GM12878 (cell line): ENCODE data around the gene LIN7A. TPM values are rescaled to one million over a fixed set of nuclear protein-coding genes. Genes with fewer than 3 reads are reported as not detected.
A peak's percentile ranks its signal among the peaks of the same experiment; 100 is the strongest.

Experiments used
- ATF2 ChIP-seq: IDR thresholded peaks from 2 replicates; pipeline ENCODE4 v1.6.1; 2012; ENCODE audit warnings: low read length, inconsistent platforms
- ATF3 ChIP-seq: IDR thresholded peaks from 2 replicates; pipeline ENCODE4 v1.6.1; 2011; ENCODE audit warnings: low read depth, mild to moderate bottlenecking, low read length, moderate library complexity, borderline replicate concordance; ENCODE audit errors: extremely low read depth
- BCL11A ChIP-seq: IDR thresholded peaks from 2 replicates; pipeline ENCODE4 v1.6.1; 2011; ENCODE audit warnings: low read depth, low read length
- BRCA1 ChIP-seq: IDR thresholded peaks from 2 replicates; pipeline ENCODE4 v1.6.1; 2011; ENCODE audit warnings: low read depth, low read length, improper control_type of control experiment
- CBX3 ChIP-seq: fragments of 200-600 bp; sonication (generic); IDR thresholded peaks from 2 replicates; pipeline ENCODE4 v1.6.1; 2016; ENCODE audit warnings: low read depth, borderline replicate concordance
- E2F4 ChIP-seq: IDR thresholded peaks from 2 replicates; pipeline ENCODE4 v1.6.1; 2012; ENCODE audit warnings: low read depth, low read length, improper control_type of control experiment
- EZH2 ChIP-seq: IDR thresholded peaks from 2 replicates; pipeline ENCODE4 v1.6.1; 2012; ENCODE audit warnings: low read depth, mild to moderate bottlenecking, control low read depth, inconsistent platforms, low read length, borderline replicate concordance; ENCODE audit not compliant: control insufficient read depth
- FOXK2 ChIP-seq: fragments of 450-650 bp; IDR thresholded peaks from 2 replicates; pipeline ENCODE4 v1.6.1; 2017; ENCODE audit warnings: mild to moderate bottlenecking, moderate library complexity
- HDAC6 ChIP-seq: fragments of 200-600 bp; sonication (generic); IDR thresholded peaks from one replicate; pipeline ENCODE4 v1.8.0; 2017; ENCODE audit warnings: antibody characterized with exemption; ENCODE audit not compliant: unreplicated experiment
- KAT2A ChIP-seq: conservative IDR thresholded peaks from 2 replicates; pipeline ENCODE4 v1.6.1; 2011; ENCODE audit warnings: low read depth, low read length; ENCODE audit not compliant: control insufficient read depth
- KLF5 ChIP-seq: fragments of 450-650 bp; IDR thresholded peaks from 2 replicates; pipeline ENCODE4 v1.6.1; 2014; ENCODE audit warnings: mild to moderate bottlenecking; ENCODE audit not compliant: partially characterized antibody
- LARP7 ChIP-seq: fragments of 450-650 bp; IDR thresholded peaks from 2 replicates; pipeline ENCODE4 v1.6.1; 2017; ENCODE audit warnings: mild to moderate bottlenecking
- MEF2B ChIP-seq: fragments of 450-650 bp; IDR thresholded peaks from 2 replicates; pipeline ENCODE4 v1.6.1; 2018; ENCODE audit warnings: mild to moderate bottlenecking, moderate library complexity; ENCODE audit not compliant: partially characterized antibody, poor library complexity, severe bottlenecking
- MYB ChIP-seq: fragments of 150-350 bp; IDR thresholded peaks from 2 replicates; pipeline ENCODE4 v1.6.1; 2014; ENCODE audit warnings: mild to moderate bottlenecking, low read depth, low read length, borderline replicate concordance
- NFYA ChIP-seq: IDR thresholded peaks from 2 replicates; pipeline ENCODE4 v1.6.1; 2011; ENCODE audit warnings: low read depth, mild to moderate bottlenecking, low read length, improper control_type of control experiment, borderline replicate concordance
- NR2C1 ChIP-seq: fragments of 450-650 bp; IDR thresholded peaks from 2 replicates; pipeline ENCODE4 v1.6.1; 2017; ENCODE audit warnings: antibody characterized with exemption, mild to moderate bottlenecking, moderate library complexity
- PAX8 ChIP-seq: fragments of 450-650 bp; IDR thresholded peaks from 2 replicates; pipeline ENCODE4 v1.6.1; 2017; ENCODE audit warnings: mild to moderate bottlenecking, moderate library complexity
- PKNOX1 ChIP-seq: fragments of 450-650 bp; IDR thresholded peaks from 2 replicates; pipeline ENCODE4 v1.6.1; 2016; ENCODE audit warnings: mild to moderate bottlenecking
- POLR2AphosphoS2 ChIP-seq: IDR thresholded peaks from 2 replicates; pipeline ENCODE4 v1.6.1; 2011; ENCODE audit warnings: low read depth, mild to moderate bottlenecking, low read length, improper control_type of control experiment, moderate library complexity
- RBBP5 ChIP-seq: fragments of 200-600 bp; sonication (generic); conservative IDR thresholded peaks from 2 replicates; pipeline ENCODE4 v1.6.1; 2016
- SIN3A ChIP-seq: IDR thresholded peaks from 2 replicates; pipeline ENCODE4 v1.6.1; 2012; ENCODE audit warnings: low read depth, low read length, improper control_type of control experiment
- SREBF2 ChIP-seq: IDR thresholded peaks from 2 replicates; pipeline ENCODE4 v1.6.1; 2012; ENCODE audit warnings: mild to moderate bottlenecking, low read length
- SUPT20H ChIP-seq: IDR thresholded peaks from 2 replicates; pipeline ENCODE4 v1.6.1; 2011; ENCODE audit warnings: low read depth, mild to moderate bottlenecking, low read length, moderate library complexity, borderline replicate concordance; ENCODE audit not compliant: control insufficient read depth
- TARDBP ChIP-seq: IDR thresholded peaks from 2 replicates; pipeline ENCODE4 v1.6.1; 2016; ENCODE audit warnings: borderline replicate concordance
- TBL1XR1 ChIP-seq: IDR thresholded peaks from 2 replicates; pipeline ENCODE4 v1.6.1; 2012; ENCODE audit warnings: low read depth, low read length, improper control_type of control experiment
- TCF12 ChIP-seq: IDR thresholded peaks from 2 replicates; pipeline ENCODE4 v1.6.1; 2011; ENCODE audit warnings: low read depth, mild to moderate bottlenecking, low read length
- ZBED1 ChIP-seq: IDR thresholded peaks from 2 replicates; pipeline ENCODE4 v1.6.1; 2016; ENCODE audit warnings: borderline replicate concordance
- ZZZ3 ChIP-seq: IDR thresholded peaks from 2 replicates; pipeline ENCODE4 v1.6.1; 2011; ENCODE audit warnings: low read depth; ENCODE audit not compliant: control insufficient read depth, insufficient read length
- polyA plus RNA-seq, 11 experiments: library from polyadenylated mRNA; depleted of rRNA in 4 of 11; unstranded in 6 of 11; stranded (reverse) in 5 of 11; fragments of >200 nt; fragmentation: Nextera tagmentation in 4 of 11; fragmentation: Illumina TruSeq in 1 of 11; extraction: Ambion mirVana in 4 of 11; extraction: Trizol in 1 of 11; gene quantifications; 1 replicate in 1 of 11; 2 replicates in 10 of 11; pipeline versions ENCODE4 v1.2.1 to v1.2.3, GENCODE V29; 2011 to 2016; ENCODE audit warnings: inconsistent platforms in 2 of 11, missing spikeins in 2 of 11, low read depth in 1 of 11
- total RNA-seq, 4 experiments: library from RNA; depleted of rRNA in 3 of 4; stranded (reverse); fragments of >200 nt in 3 of 4; fragmentation: Illumina TruSeq in 1 of 4; extraction: Trizol in 1 of 4; gene quantifications; 2 replicates each; pipeline versions ENCODE4 v1.2.1 to v1.2.3, GENCODE V29; 2013 to 2021

The LIN7A gene
- total and polyA plus RNA-seq, 10 of the 15 experiments (the other 5 are each of a cell fraction or from before 2014, with no cell fraction given): 0.04 to 0.93 (median 0.35) TPM; not detected in 1

- TF ChIP-seq ZBED1: no peak
- TF ChIP-seq TBL1XR1: no peak
- TF ChIP-seq ATF3: no peak
- no peak for TF ChIP-seq EZH2
- no peak for TF ChIP-seq MEF2B
- peak; percentile 43; the same call in 1 of the 2 replicates for TF ChIP-seq TCF12
- TF ChIP-seq CBX3: no peak
- no peak for TF ChIP-seq RBBP5
- TF ChIP-seq BRCA1: no peak
- no peak for TF ChIP-seq ZZZ3
- no peak for TF ChIP-seq KLF5
- TF ChIP-seq PKNOX1: no peak
- no peak for TF ChIP-seq LARP7
- TF ChIP-seq SREBF2: no peak
- TF ChIP-seq SIN3A: no peak
- TF ChIP-seq ATF2: no peak
- no peak for TF ChIP-seq HDAC6
- TF ChIP-seq SUPT20H: no peak
- no peak for TF ChIP-seq POLR2AphosphoS2
- TF ChIP-seq BCL11A: peak; percentile 35; the same call in 1 of the 2 replicates
- TF ChIP-seq KAT2A: no peak
- no peak for TF ChIP-seq MYB
- no peak for TF ChIP-seq PAX8
- no peak for TF ChIP-seq TARDBP
- TF ChIP-seq FOXK2: no peak
- no peak for TF ChIP-seq NR2C1
- no peak for TF ChIP-seq E2F4
- no peak for TF ChIP-seq NFYA
These were observed 134.9 kb downstream of the LIN7A start (continued) for GRCh38 chr12:80802652-80803400.
